CD4-positive, CD25-positive, alpha-beta regulatory T cell (primary cell): ENCODE results near the gene KIF22. TPM values are rescaled to one million over a fixed set of nuclear protein-coding genes. Genes with fewer than 3 reads are reported as not detected.
"Not testable (repeated sequence)": the region's sequence is repeated elsewhere in the genome, so short reads cannot be mapped to it uniquely, and the experiment has no call there.

ENCODE experiments used
- ATAC-seq, 2 donors: fragments of 150-1000 bp; cut with Tn5 transposase; one replicate each; pipeline ENCODE4 v1.10.0; 2021; ENCODE audit warnings: low read depth in 2 of 2, moderate number of reproducible peaks in 2 of 2, moderate library complexity in 1 of 2
- DNase-seq, 3 donors: peaks; one replicate each; pipeline versions ENCODE4 v3.0.0 to v3.0.0-alpha.2; 2012 to 2022; ENCODE audit warnings: mixed read lengths in 1 of 3
- H3K27ac ChIP-seq: one replicate; pipeline ENCODE4 v1.7.0; 2013; ENCODE audit warnings: mild to moderate bottlenecking, low read length; ENCODE audit not compliant: insufficient read depth, poor library complexity, severe bottlenecking
- H3K27me3 ChIP-seq: one replicate; pipeline ENCODE4 v1.7.0; 2013; ENCODE audit warnings: low read length; ENCODE audit not compliant: control insufficient read depth, insufficient read depth
- H3K36me3 ChIP-seq: one replicate; pipeline ENCODE4 v1.7.0; 2013; ENCODE audit warnings: mild to moderate bottlenecking, low read length, moderate library complexity; ENCODE audit not compliant: control insufficient read depth, insufficient read depth
- H3K4me1 ChIP-seq: 2 replicates; pipeline ENCODE4 v1.7.0; 2013; ENCODE audit warnings: mild to moderate bottlenecking, low read length; ENCODE audit not compliant: insufficient read depth, control insufficient read depth, poor library complexity, severe bottlenecking
- H3K4me3 ChIP-seq: one replicate; pipeline ENCODE4 v1.7.0; 2013; ENCODE audit warnings: low read depth, mild to moderate bottlenecking, low read length, moderate library complexity
- H3K9me3 ChIP-seq, 2 experiments: 1 replicate in 1 of 2; 2 replicates in 1 of 2; pipeline ENCODE4 v1.7.0; 2013; ENCODE audit warnings: low read length in 2 of 2, mild to moderate bottlenecking in 1 of 2, moderate library complexity in 1 of 2; ENCODE audit not compliant: control insufficient read depth in 2 of 2
- H3K27ac Mint-ChIP-seq, 3 donors: one replicate each; pipeline ENCODE4 v1.8.0; 2020 to 2022; ENCODE audit warnings: mild to moderate bottlenecking in 3 of 3, mixed read lengths in 3 of 3, moderate library complexity in 2 of 3
- H3K27me3 Mint-ChIP-seq: one replicate; pipeline ENCODE4 v1.8.0; 2022; ENCODE audit warnings: mild to moderate bottlenecking, mixed read lengths
- H3K36me3 Mint-ChIP-seq: one replicate; pipeline ENCODE4 v1.8.0; 2020; ENCODE audit warnings: mixed read lengths
- H3K4me1 Mint-ChIP-seq, 4 donors: one replicate each; pipeline ENCODE4 v1.8.0; 2020 to 2022; ENCODE audit warnings: mixed read lengths in 4 of 4, mild to moderate bottlenecking in 1 of 4
- H3K4me3 Mint-ChIP-seq, 4 donors: one replicate each; pipeline ENCODE4 v1.8.0; 2020 to 2022; ENCODE audit warnings: mild to moderate bottlenecking in 4 of 4, mixed read lengths in 4 of 4, moderate library complexity in 3 of 4
- H3K9me3 Mint-ChIP-seq, 7 donors: one replicate each; pipeline ENCODE4 v1.8.0; 2020 to 2022; ENCODE audit warnings: mixed read lengths in 7 of 7, mild to moderate bottlenecking in 3 of 7, moderate library complexity in 2 of 7
- polyA plus RNA-seq, 4 donors: library from polyadenylated mRNA; unstranded; fragments of 300-500 nt; fragmentation: Illumina TruSeq; gene quantifications; one replicate each; pipeline ENCODE4 v1.2.3, GENCODE V29; 2021
- total RNA-seq: library from RNA; stranded (reverse); gene quantifications from one replicate; pipeline ENCODE4 v1.2.3, GENCODE V29; 2022

The KIF22 gene
- total and polyA plus RNA-seq, 5 donors from 2014 or later, result 49.4 to 89.1 (median 58.4) TPM

DNA sequence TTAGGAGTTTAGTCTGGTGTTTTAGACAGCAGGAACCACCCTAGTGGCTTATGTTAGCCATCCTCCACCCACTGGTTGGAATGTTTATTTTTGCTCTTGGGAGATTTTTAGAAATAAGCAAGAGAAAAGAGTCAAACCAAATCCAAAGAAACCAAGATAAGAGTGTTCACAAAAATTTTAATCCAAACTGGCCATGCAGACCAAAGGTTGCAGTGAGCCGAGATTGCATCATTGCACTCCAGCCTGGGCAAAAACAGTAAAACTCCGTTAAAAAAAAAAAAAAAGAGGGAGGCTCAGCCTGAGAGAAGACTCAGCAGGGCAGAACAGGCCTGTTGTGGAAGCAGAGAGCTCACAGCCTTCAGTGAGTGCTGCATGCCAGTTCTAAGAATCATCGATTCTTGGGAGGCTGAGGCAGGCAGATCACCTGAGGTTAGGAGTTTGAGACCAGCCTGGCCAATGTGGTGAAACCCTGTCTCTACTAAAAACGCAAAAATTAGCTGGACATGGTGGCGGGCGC, 32.5 kb upstream of the KIF22 start:
- DNase-seq, result no peak
- no peak overlapping the region for H3K27ac ChIP-seq
- H3K36me3 Mint-ChIP-seq, result no peaks in the 10 kb centered on the region
- peak overlapping the region in 1 of 3 donors; percentile 21 for H3K27ac Mint-ChIP-seq
- no peaks in the 10 kb centered on the region for H3K27me3 ChIP-seq
- ATAC-seq, result no peak
- H3K4me3 Mint-ChIP-seq, result no peak overlapping the region
- peaks cover 15% of the 10 kb centered on the region for H3K4me1 ChIP-seq
- no peaks in the 10 kb centered on the region for H3K9me3 ChIP-seq
- H3K9me3 Mint-ChIP-seq, result no peaks in the 10 kb centered on the region
- peaks cover 5% of the 10 kb centered on the region for H3K27me3 Mint-ChIP-seq
- peaks cover 6 to 38% (median 10%) of the 10 kb centered on the region in 4 donors for H3K4me1 Mint-ChIP-seq
- H3K36me3 ChIP-seq, result no peaks in the 10 kb centered on the region
- H3K4me3 ChIP-seq, result no peak overlapping the region

DNA sequence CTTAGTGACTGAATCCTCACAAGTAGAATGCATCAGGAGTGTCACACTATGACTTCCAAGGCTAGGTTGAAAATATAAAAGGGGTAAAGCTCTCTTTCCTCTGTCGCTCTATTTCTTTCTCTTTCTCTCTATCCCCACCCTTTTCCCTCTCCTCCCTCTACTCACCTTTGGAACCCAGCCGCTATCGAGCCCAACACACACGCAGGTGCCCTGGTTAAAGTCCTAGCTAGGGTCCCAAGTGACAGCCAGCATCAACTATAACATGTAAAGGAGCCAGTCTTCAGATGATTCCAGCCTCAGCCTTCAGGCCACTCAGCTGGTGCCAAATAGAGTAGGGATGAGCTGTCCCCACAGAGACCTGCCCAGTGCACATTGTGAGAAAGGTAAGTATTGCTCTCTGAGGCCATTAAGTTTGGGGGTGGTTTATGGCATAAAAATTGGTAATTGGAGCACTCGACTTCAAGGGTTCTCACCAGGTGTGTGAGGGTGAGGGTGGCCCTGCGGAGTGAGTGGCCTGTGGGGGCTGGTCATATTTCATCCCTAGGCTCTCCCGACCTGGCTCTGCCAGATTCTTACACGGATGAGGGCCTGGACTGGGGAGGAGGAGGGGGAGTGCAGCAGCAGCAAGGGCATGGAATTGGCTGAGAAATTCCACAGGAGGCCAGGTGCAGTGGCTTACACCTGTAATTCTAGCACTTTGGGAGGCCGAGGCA, 29.8 kb upstream of the KIF22 start:
- no peak overlapping the region for H3K4me3 ChIP-seq
- no peaks in the 10 kb centered on the region for H3K9me3 Mint-ChIP-seq
- peaks cover 6% of the 10 kb centered on the region for H3K27me3 Mint-ChIP-seq
- H3K4me1 Mint-ChIP-seq, result peaks cover 0 to 24% (median 6%) of the 10 kb centered on the region in 4 donors
- H3K36me3 Mint-ChIP-seq, result no peaks in the 10 kb centered on the region
- DNase-seq (no peak), ATAC-seq (no peak)
- no peaks in the 10 kb centered on the region for H3K36me3 ChIP-seq
- H3K4me3 Mint-ChIP-seq, result no peak overlapping the region
- peak overlapping the region in 2 of 3 donors; percentile 52 to 73 for H3K27ac Mint-ChIP-seq
- H3K27ac ChIP-seq, result no peak overlapping the region
- no peaks in the 10 kb centered on the region for H3K9me3 ChIP-seq
- H3K4me1 ChIP-seq, result peaks cover 5% of the 10 kb centered on the region
- no peaks in the 10 kb centered on the region for H3K27me3 ChIP-seq

DNA sequence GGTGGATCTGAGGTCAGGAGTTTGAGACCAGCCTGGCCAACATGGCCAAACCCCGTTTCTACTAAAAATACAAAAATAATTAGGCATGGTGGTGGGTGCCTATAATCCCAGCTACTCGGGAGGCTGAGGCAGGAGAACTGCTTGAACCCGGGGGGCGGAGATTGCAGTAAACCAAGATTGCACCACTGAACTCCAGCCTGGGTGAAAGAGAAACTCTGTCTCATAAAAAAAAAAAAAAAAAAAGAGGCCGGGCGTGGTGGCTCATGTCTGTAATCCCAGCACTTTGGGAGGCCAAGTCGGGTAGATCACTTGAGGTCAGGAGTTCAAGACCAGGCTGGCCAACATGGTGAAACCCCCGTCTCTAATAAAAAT, 29.3 kb upstream of the KIF22 start:
- H3K27me3 ChIP-seq, H3K36me3 Mint-ChIP-seq, H3K4me3 ChIP-seq, H3K4me1 ChIP-seq, H3K27ac Mint-ChIP-seq, ATAC-seq, H3K9me3 Mint-ChIP-seq, H3K27ac ChIP-seq, H3K27me3 Mint-ChIP-seq, H3K36me3 ChIP-seq, H3K4me3 Mint-ChIP-seq, DNase-seq, H3K9me3 ChIP-seq: not testable (repeated sequence)
- peaks cover 0 to 21% (median 8%) of the 10 kb centered on the region in 4 donors for H3K4me1 Mint-ChIP-seq

DNA sequence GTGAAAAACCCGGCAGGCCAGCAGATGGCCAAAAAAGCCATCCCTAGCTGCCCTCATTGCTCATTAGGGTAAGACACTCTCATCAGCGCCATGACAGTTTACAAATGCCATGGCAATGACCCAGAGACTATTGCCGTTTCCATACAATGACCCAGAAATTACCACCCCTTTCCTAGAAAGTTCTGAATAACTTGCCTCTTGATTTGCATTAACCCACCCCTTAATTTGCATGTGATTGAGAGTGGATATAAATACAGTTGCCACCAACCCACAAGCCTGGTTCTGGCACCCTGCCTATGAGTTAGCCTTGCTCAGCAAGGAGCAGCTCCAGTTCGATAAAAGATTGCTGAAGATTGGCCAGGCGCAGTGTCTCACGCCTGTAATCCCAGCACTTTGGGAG, 28.7 kb upstream of the KIF22 start:
- Histone ChIP-seq H3K27me3 (no peaks in the 10 kb centered on the region), H3K36me3 (no peaks in the 10 kb centered on the region), H3K4me1 (peaks cover 2% of the 10 kb centered on the region), H3K4me3 (no peak overlapping the region), H3K9me3 (no peaks in the 10 kb centered on the region), H3K27ac (no peak overlapping the region)
- no peaks in the 10 kb centered on the region for H3K36me3 Mint-ChIP-seq
- H3K4me1 Mint-ChIP-seq, result peaks cover 0 to 16% (median 6%) of the 10 kb centered on the region in 4 donors
- DNase-seq (peak in 1 of 3 donors; percentile 14), ATAC-seq (no peak)
- H3K4me3 Mint-ChIP-seq, result no peak overlapping the region
- H3K27me3 Mint-ChIP-seq, result peaks cover 6% of the 10 kb centered on the region
- no peak overlapping the region for H3K27ac Mint-ChIP-seq
- no peaks in the 10 kb centered on the region for H3K9me3 Mint-ChIP-seq

DNA sequence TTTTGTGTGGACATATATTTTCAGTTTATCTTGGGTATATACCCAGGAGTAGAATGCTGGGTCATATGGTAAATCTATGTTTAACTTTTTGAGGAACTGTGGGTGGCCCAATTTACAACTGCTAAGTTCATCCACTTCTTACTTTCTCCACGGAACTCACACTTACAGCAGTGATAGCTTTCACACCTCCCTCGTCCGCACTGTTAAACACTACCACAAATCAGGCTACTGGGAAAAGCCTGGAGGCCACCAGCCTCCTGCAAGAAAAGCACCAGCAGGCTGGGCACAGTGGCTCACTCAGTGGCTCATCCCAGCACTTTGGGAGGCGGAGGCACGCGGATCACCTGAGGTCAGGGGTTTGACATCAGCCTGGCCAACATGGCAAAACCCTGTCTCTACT, 27.2 kb upstream of the KIF22 start:
- Mint-ChIP-seq H3K9me3 (no peaks in the 10 kb centered on the region), H3K36me3 (no peaks in the 10 kb centered on the region), H3K4me3 (no peak overlapping the region), H3K27ac (no peak overlapping the region), H3K27me3 (peaks cover 6% of the 10 kb centered on the region), H3K4me1 (peaks cover 0 to 9% (median 6%) of the 10 kb centered on the region in 4 donors)
- Histone ChIP-seq H3K4me3 (no peak overlapping the region), H3K36me3 (no peaks in the 10 kb centered on the region), H3K9me3 (no peaks in the 10 kb centered on the region), H3K27me3 (no peaks in the 10 kb centered on the region), H3K4me1 (no peaks in the 10 kb centered on the region), H3K27ac (no peak overlapping the region)
- DNase-seq (no peak), ATAC-seq (no peak)

DNA sequence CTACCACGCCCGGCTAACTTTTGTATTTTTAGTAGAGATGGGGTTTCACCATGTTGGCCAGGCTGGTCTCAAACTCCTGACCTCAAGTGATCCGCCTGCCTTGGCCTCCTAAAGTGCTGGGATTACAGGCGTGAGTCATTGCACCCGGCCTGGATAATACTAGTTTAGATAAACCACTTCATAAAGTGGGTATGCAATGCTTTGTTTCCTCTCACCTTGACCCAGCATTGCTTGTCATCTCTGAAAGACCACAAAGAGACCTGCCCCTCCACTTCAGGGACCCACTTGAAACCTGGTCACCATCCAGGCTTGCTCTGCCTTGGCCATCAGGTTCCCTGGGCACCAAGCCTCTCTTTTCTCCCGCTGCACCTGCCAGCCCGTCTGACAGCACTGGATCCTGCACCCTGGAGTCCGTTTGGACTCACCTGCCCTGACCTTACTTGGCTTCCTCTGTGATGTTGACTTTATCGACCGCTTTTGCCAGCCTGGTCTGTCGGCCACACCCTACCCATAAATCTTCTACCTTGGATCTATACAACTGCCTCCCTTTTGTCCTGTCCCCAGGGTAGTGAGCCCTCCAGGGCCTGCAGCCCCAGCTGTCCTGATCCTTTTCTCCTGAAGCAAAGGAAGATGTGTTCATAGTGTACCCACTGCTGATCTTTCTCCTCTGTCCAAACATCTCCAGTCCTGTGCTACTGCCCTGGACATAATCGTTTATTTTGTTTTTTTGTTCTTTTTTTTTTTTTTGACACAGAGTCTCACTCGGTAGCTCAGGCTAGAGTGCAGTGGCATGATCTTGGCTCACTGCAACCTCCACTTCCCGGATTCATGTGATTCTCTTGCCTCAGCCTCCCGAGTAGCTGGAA, 25.2 kb upstream of the KIF22 start:
- DNase-seq (no peak), ATAC-seq (no peak)
- Histone ChIP-seq H3K9me3 (no peaks in the 10 kb centered on the region), H3K4me3 (no peak overlapping the region), H3K36me3 (no peaks in the 10 kb centered on the region), H3K4me1 (no peaks in the 10 kb centered on the region), H3K27ac (no peak overlapping the region), H3K27me3 (no peaks in the 10 kb centered on the region)
- Mint-ChIP-seq H3K4me3 (no peak overlapping the region), H3K27ac (peak overlapping the region in 2 of 3 donors; percentile 70 to 82), H3K27me3 (peaks cover 6% of the 10 kb centered on the region), H3K4me1 (peaks cover 4 to 8% (median 5%) of the 10 kb centered on the region in 4 donors), H3K36me3 (no peaks in the 10 kb centered on the region), H3K9me3 (no peaks in the 10 kb centered on the region)

DNA sequence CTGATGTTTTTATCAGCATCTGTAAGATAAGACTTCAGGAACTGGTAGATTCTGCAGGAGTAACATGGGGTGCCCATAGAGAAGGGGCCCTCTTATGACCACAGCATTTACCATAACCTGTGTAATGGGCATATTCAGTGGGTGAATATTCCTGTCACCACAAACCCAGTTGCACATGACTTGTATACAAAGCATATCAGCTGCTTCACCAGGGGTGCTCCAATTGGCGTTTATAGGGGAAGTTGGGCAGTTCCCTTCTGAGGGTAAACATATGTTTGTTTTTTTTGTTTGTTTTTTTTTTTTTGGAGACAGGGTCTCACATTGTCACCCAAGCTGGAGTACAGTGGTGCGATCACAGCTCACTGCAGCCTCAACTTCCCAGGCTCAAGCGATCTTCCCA, 24.0 kb upstream of the KIF22 start:
- H3K27ac ChIP-seq, result no peak overlapping the region
- no peak overlapping the region for H3K4me3 ChIP-seq
- DNase-seq (no peak), ATAC-seq (no peak)
- no peaks in the 10 kb centered on the region for H3K9me3 ChIP-seq
- Mint-ChIP-seq H3K27ac (no peak overlapping the region), H3K27me3 (peaks cover 6% of the 10 kb centered on the region), H3K36me3 (no peaks in the 10 kb centered on the region), H3K4me1 (peaks cover 4 to 6% (median 5%) of the 10 kb centered on the region in 4 donors), H3K4me3 (peak overlapping the region in 1 of 4 donors; percentile 65), H3K9me3 (no peaks in the 10 kb centered on the region)
- H3K27me3 ChIP-seq, result no peaks in the 10 kb centered on the region
- H3K36me3 ChIP-seq, result no peaks in the 10 kb centered on the region
- H3K4me1 ChIP-seq, result no peaks in the 10 kb centered on the region
